HG03196 (cell line): ENCODE data around the gene GSTM2.
A peak's percentile ranks its signal among the peaks of the same experiment; 100 is the strongest.
"Not testable (repeated sequence)": the region's sequence is repeated elsewhere in the genome, so short reads cannot be mapped to it uniquely, and the experiment has no call there.

Experiments
- ATAC-seq: cut with Tn5 transposase; IDR thresholded peaks from one replicate; pipeline ENCODE4 v1.9.1; 2021; ENCODE audit not compliant: unreplicated experiment

Gene GSTM2

DNA sequence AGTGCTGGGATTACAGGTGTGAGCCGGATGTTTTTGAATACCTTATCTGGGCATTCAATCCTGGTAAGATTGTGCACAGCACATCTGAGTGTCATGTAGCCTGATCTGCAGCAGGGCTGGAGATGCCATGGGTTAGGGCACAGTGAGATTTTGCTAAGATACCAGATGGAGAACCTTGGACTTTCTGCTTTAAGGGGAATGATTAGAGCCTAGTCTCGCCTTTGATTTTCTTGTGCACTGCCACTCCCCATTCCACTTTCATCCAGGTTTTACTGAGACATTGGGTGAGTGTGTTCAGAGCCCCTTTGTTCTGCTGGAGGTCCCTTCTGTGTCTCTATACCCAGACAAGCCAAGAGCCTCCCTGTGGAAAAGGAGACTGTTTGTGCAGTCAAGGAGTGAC, 6.0 kb downstream of the GSTM2 start:
- ATAC-seq: not testable (repeated sequence)

DNA sequence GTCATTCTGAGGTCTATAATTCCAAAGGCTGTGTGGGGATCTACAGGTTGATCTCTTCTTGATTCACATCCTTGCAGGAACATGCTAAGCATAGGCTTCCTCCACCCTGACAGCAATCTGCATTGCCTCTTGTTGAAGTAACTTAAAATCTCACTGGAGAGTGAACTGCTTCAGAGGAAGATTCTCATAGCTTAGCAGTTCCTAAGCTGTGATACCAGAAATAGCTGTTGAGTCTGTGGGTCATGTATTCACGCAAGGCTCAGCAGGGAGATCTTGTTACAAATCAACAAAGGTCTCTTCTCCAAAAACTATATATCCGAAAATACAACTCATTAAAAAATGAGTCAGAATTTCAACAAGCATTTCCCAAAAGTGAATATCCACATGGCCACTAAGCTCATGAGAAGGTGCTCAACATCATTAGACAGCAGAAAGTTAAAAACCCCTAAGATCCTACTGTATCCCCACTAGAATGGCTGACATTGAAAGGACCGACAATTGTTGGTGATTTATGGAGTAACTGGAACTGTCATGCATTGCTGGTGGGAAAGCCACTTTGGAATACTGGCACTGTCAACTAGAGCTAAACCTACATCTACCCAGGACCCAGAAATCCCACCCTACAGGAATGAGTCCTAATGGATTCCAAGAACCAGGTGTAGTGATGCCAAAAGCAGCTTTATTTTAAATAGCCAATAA, 9.0 kb downstream of the GSTM2 start:
- ATAC-seq: not testable (repeated sequence)

DNA sequence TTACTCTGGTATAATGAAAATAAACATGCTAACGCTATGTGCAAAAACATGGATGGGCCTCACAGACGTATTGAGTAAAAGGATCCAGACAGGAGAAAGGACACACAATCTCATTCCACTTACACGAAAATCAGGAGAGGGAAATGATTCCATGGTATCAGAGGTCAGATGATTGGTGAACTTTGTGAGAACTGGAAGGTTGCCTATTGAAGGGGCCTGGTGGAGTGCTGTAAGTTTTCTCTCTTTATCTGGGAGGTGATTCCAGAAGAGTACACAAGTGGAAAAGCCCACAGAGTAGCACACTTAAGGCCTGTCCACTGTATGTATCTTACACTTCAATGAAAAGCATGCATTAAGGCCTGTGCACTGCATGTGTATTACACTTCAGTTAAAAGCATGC, 9.6 kb downstream of the GSTM2 start:
- no peak for ATAC-seq

DNA sequence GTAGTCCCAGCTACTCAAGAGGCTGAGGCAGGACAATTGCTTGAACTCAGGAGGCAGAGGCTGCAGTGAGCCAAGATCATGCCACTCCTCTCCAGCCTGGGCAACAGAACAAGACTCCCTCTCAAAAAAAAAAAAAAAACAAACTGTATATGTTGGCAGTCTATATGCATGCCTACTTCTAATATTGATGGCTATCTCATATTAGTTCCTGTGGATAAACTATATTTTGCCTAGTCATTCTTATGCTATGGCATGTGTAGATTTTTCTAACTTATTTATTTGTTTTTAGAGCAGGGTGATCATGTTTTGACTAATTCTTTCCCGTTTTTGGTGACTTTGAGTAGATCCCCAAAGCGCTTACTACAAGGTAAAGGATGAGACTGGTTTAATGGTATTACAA, 10.8 kb downstream of the GSTM2 start:
- ATAC-seq: not testable (repeated sequence)

DNA sequence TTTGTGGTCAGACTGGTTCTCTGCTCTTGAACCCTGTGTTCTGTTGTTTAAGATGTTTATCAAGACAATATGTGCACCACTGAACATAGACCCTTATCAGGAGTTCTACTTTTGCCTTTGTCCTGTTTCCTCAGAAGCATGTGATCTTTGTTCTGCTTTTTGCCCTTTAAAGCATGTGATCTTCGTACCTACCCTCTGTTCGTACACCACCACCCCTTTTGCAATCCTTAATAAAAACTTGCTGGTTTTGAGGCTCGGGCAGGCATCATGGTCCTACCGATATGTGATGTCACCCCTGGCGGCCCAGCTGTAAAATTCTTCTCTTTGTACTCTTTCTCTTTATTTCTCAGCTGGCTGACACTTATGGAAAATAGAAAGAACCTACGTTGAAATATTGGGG, 16.9 kb downstream of the GSTM2 start:
- not testable (repeated sequence) for ATAC-seq

DNA sequence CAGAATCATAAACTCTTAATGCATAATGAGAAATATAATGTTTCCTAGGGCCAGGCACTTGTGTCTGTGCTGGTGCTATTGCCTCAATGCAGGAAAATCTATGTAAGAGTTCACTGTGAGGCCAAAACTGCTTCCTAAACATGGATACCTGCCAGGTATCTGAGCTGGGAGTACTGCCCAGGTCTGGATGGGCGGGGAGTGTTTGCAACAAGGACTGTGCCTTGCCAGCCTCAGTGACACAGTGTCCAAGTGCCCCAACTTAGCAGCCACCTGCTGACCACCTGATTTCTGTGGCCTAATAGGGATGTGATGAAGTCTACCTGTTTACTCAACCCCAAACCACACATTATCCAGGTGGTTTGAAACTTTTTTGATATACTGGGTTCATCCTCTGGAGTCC, 17.5 kb downstream of the GSTM2 start:
- ATAC-seq: not testable (repeated sequence)

DNA sequence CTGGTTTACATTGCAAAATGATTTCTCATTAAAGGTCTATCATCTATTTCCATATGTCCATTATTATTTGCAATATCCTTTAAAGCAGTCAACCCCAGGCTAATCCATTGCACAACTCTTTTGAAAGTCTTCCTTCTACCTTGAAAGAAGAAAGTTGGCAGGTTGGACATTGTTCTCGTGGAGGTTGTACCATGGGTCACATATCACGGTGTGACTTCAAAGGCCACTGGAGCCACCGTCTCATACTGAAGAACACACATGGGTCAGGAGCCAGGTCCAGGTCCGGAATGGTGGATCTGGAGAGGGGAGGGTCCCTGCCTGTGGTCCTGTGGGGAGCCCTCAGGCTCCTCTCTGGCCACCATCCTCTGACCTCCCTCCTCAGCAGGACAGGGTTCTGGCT, 18.0 kb downstream of the GSTM2 start:
- ATAC-seq: not testable (repeated sequence)

DNA sequence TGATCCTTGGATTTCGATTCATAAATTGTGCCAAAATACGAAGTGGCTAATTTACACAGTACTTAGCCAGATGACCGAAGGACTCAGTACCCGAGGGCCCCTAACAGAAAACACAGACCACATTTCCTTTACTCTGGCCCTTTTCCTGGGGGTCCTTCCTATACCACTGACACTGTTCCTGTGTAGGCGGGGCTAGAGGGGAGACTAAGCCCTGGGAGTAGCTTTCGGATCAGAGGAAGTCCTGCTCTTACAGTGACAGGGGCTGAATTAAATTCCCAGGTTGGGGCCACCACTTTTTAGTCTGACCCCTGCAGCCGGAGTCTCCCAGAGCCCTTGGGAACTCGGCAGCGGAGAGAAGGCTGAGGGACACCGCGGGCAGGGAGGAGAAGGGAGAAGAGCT, 19.3 kb downstream of the GSTM2 start:
- ATAC-seq: not testable (repeated sequence)

DNA sequence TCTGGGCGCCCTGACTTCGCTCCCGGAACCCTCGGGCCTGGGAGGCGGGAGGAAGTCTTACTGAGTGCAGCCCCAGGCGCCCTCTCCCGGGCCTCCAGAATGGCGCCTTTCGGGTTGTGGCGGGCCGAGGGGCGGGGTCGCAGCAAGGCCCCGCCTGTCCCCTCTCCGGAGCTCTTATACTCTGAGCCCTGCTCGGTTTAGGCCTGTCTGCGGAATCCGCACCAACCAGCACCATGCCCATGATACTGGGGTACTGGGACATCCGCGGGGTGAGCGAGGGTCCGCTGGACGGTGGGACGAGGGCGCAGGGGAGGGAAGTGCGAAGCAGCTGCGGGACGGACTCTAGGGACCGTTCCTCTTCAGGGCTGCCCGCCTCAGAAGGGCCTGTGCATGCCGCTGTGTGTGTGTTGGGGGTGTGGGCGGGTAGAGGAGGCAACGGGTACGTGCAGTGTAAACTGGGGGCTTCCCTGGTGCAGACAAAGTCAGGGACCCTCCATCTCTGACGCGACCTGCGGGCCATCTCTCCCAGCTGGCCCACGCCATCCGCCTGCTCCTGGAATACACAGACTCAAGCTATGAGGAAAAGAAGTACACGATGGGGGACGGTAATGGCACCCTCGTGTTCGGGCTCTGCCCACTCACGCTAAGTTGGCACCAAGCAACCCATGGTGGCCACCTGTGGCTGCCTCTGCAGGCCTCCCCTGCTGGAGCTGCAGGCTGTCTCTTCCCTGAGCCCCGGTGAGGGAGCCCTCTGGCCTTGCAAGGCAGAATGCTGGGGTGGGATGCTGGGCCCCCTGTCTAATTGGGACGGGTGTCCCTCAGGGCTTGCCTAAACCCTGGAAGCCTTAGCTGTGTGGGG, 20.0 kb downstream of the GSTM2 start, which contains the start of gene GSTM1:
GSTM1 (plus strand) TSS at position 177 of the 859 bp plus-strand sequence; CDS start at position 234, 57 bp downstream.
- ATAC-seq: peak; percentile 95

DNA sequence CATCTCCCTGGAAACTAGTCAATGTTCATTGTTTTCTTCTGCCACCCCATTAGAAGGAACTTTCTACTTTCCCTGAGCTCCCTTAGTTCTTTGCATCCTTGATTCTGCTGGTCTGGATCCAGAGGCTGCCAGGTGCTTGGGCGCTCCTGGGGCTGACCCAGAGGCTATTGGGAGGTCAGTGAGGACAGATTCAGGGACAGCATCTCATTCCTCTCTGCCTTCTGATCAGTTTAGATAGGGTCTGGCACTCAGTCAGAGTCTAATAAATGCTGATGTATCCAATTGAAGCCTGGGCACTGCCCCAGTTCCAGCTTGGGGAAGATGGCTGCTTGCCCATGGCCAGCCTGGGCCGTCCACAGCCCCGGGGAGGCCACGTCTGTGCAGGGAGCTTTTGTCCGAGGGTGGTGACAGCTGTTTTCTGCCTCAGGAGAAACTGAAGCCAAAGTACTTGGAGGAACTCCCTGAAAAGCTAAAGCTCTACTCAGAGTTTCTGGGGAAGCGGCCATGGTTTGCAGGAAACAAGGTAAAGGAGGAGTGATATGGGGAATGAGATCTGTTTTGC, 22.1 kb downstream of the GSTM2 start:
- no peak for ATAC-seq

DNA sequence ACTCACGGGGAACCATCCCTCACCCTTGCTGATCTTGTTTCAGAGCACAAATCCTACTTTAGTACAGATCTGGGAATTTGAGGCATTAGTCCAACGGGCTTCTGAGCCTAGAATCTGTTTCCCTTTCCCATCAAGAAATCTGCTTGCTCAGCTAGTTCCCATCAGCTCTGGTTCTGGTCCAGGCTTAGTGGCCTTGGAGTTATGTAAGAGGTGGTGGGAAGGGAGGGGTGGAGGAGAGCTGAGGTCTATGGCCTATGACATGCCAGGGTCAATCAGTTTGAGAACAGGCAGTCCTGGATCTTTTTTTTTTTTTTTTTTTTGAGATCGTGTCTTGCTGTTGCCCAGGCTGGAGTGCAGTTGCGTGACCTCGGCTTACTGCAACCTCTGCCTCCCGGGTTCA, 23.9 kb downstream of the GSTM2 start:
- no peak for ATAC-seq

DNA sequence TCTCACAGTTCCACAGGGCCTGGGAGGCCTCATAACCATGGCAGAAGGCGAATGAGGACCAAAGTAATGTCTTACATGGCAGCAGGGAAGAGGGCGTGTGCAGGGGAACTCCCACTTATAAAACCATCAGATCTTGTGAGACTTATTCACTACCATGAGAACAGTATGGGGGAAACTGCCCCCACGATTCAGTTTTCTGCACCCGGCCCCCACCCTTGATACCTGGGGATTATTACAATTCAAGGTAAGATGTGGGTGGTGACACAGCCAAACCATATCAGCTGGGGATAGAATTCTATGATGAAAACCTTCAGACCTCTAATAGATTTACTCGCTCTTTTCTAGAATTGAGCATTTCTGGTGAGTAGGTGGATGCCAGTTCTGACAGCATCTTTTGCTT, 26.5 kb downstream of the GSTM2 start:
- ATAC-seq: not testable (repeated sequence)

DNA sequence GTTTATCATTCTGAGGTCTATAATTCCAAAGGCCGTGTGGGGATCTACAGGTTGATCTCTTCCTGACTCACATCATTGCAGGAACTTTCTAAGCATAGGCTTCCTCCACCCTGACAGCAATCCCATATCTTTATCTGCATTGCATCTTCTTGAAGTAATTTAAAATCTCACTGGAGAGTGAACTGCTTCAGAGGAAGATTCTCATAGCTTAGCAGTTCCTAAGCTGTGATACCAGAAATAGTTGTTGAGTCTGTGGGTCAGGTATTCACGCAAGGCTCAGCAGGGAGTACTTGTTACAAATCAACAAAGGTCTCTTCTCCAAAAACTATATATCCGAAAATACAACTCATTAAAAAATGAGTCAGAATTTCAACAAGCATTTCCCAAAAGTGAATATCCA, 27.3 kb downstream of the GSTM2 start:
- not testable (repeated sequence) for ATAC-seq

DNA sequence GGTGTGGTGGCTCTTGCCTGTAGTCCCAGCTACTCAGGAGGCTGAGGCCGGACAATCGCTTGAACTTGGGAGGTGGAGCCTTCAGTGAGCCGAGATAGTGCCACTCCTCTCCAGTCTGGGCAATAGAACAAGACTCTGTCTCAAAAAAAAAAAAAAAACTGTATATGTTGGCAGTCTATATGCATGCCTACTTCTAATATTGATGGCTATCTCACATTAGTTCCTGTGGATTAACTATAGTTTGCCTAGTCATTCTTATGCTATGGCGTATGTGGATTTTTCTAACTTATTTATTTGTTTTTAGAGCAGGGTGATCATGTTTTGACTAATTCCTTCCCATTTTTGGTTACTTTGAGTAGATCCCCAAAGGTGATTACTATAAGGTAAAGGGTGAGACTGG, 29.2 kb downstream of the GSTM2 start:
- no peak for ATAC-seq

DNA sequence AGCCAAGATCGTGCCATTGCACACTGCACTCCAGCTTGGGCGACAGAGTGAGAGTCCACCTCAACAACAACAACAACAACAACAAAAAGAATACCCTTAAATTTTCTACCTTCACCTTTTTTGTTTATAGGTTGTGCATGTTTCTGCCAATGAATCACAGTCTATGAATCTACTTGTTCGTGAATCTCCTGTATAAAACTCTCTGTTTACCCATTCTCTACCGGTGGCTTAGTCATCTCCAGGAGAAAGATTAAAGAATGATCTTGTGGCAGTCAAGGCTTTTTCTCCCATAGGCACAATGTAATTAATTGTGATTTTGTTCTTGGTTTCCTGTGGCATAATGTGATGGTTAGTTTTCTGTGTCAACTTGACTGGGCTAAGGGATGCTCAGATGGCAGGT, 30.0 kb downstream of the GSTM2 start:
- not testable (repeated sequence) for ATAC-seq

DNA sequence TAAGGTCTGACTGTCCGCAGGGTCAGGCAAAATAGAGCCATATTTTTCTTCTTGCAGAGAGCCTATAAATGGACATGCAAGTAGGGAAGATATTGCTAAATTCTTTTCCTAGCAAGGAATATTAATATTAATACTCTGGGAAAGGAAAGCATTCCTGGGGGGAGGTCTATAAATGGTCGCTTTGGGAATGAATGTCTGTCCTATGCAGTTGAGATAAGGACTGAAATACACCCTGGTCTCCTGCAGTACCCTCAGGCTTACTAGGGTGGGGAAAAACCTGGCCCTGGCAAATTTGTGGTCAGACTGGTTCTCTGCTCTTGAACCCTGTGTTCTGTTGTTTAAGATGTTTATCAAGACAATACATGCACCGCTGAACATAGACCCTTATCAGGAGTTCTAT, 35.1 kb downstream of the GSTM2 start:
- not testable (repeated sequence) for ATAC-seq

DNA sequence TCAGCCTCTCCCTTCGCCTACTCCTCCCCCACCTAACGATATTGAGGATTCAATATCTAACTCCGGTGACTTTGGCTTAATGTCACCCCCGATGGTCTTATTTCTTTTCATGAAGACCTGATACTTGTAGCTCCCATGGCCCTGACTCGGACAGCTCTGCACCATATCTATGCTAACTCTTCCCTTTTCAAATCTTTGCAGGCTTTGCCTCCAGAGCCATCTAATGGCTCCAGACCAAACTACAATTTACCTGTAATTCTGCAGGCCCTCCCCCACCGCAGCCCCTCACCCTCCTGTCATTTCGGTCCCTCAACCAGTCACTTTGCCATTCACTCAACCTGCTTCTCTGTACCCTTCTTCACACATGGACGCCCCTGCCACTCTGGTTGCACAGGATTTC, 36.3 kb downstream of the GSTM2 start:
- ATAC-seq: no peak

DNA sequence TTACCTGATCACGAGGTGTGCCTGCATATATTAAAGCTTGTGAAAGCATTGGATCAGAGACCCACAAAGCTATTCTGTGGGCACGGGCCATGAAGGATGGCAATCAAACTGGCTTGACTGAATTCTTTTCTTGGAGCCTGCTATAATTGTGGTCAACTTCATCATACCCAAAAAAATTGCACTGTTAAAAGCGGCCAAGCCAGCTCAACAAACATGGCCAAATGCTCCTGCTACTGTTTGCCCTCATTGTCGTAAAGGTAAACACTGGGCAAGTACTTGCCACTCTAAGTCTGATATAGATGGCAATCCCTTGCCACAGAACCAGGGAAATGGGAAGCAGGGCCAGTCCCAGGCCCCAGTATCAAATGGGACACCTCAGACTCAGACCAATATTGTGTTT, 37.6 kb downstream of the GSTM2 start:
- ATAC-seq: no peak

DNA sequence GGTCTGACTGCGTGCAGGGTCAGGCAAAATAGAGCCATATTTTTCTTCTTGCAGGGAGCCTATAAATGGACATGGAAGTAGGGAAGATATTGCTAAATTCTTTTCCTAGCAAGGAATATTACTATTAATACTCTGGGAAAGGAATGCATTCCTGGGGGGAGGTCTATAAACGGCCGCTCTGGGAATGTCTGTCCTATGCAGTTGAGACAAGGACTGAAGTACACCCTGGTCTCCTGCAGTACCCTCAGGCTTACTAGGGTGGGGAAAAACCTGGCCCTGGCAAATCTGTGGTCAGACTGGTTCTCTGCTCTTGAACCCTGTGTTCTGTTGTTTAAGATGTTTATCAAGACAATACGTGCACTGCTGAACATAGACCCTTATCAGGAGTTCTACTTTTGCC, 41.1 kb downstream of the GSTM2 start:
- ATAC-seq: not testable (repeated sequence)

DNA sequence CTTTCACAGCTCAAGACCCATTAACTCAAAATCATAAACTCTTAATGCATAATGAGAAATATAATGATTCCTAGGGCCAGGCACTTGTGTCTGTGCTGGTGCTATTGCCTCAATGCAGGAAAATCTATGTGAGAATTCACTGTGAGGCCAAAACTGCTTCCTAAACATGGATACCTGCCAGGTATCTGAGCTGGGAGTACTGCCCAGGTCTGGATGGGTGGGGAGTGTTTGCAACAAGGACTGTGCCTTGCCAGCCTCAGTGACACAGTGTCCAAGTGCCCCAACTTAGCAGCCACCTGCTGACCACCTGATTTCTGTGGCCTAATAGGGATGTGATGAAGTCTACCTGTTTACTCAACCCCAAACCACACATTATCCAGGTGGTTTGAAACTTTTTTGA, 42.0 kb downstream of the GSTM2 start:
- ATAC-seq: not testable (repeated sequence)

DNA sequence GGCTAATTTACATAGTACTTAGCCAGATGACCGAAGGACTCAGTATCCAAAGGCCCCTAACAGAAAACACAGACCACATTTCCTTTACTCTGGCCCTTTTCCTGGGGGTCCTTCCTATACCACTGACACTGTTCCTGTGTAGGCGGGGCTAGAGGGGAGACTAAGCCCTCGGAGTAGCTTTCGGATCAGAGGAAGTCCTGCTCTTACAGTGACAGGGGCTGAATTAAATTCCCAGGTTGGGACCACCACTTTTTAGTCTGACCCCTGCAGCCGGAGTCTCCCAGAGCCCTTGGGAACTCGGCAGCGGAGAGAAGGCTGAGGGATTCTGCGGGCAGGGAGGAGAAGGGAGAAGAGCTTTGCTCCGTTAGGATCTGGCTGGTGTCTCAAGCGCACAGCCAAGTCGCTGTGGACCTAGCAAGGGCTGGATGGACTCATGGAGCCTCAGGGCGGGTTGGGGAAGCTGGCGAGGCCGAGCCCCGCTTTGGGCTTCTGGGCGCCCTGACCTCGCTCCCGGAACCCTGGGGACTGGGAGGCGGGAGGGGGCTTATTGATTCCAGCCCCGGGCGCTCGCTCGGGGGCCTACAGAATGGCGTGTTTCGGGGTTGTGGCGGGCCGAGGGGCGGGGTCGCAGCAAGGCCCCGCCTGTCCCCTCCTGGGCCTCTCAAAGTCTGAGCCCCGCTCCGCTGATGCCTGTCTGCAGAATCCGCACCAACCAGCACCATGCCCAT, 43.9 kb downstream of the GSTM2 start, which contains the start of gene GSTM5:
GSTM5 (plus strand) TSS at position 659 of the 728 bp plus-strand sequence; CDS start at position 721, 62 bp downstream.
- ATAC-seq: not testable (repeated sequence)
